MG63 (cell line): ENCODE results near the gene PIGZ. TPM values are rescaled to one million over a fixed set of nuclear protein-coding genes. Genes with fewer than 3 reads are reported as not detected.

ENCODE experiments used
- DNase-seq: peaks from one replicate; pipeline ENCODE4 v3.0.0-alpha.2; 2020
- H3K27me3 ChIP-seq: fragments of 250-450 bp; sonication (Bioruptor Pico); 2 replicates; pipeline ENCODE4 v1.5.1; 2020; ENCODE audit warnings: mild to moderate bottlenecking, moderate library complexity
- H3K36me3 ChIP-seq: fragments of 250-450 bp; sonication (Bioruptor Pico); 2 replicates; pipeline ENCODE4 v1.5.1; 2020; ENCODE audit warnings: mild to moderate bottlenecking, moderate library complexity
- H3K4me3 ChIP-seq: fragments of 250-450 bp; sonication (Bioruptor Pico); 2 replicates; pipeline ENCODE4 v1.5.1; 2020; ENCODE audit warnings: mild to moderate bottlenecking, moderate library complexity
- H3K9me3 ChIP-seq: fragments of 250-450 bp; sonication (Bioruptor Pico); 2 replicates; pipeline ENCODE4 v1.5.1; 2020; ENCODE audit warnings: mild to moderate bottlenecking, moderate library complexity
- total RNA-seq: library from RNA; depleted of rRNA; stranded (reverse); fragments of >200 nt; shearing (Covaris generic); gene quantifications from 2 replicates; pipeline ENCODE4 v1.2.3, GENCODE V29; 2014; ENCODE audit warnings: low replicate concordance

The PIGZ gene
- total RNA-seq, 1 experiment from 2014 or later = 3.0 TPM

GRCh38 chr3:196991581-196992460, 23.2 kb upstream of the PIGZ start:
- Histone ChIP-seq H3K27me3 (no peaks in the 10 kb centered on the region), H3K36me3 (no peaks in the 10 kb centered on the region), H3K9me3 (no peaks in the 10 kb centered on the region), H3K4me3 (no peak overlapping the region)
- DNase-seq = no peak

- Histone ChIP-seq H3K9me3 (no peaks in the 10 kb centered on the region), H3K36me3 (no peaks in the 10 kb centered on the region), H3K4me3 (no peak overlapping the region), H3K27me3 (no peaks in the 10 kb centered on the region)
- DNase-seq = no peak
These were observed 22.0 kb upstream of the PIGZ start for GRCh38 chr3:196990601-196991007.

GRCh38 chr3:196989721-196990262, 21.2 kb upstream of the PIGZ start:
- Histone ChIP-seq H3K4me3 (no peak overlapping the region), H3K9me3 (no peaks in the 10 kb centered on the region), H3K27me3 (no peaks in the 10 kb centered on the region), H3K36me3 (no peaks in the 10 kb centered on the region)
- DNase-seq = no peak

- Histone ChIP-seq H3K9me3 (peaks cover 4% of the 10 kb centered on the region), H3K36me3 (no peaks in the 10 kb centered on the region), H3K27me3 (no peaks in the 10 kb centered on the region), H3K4me3 (no peak overlapping the region)
- no peak for DNase-seq
These were observed 19.8 kb upstream of the PIGZ start for GRCh38 chr3:196988241-196989029.

- DNase-seq = no peak
- no peak overlapping the region for H3K4me3 ChIP-seq
- no peaks in the 10 kb centered on the region for H3K27me3 ChIP-seq
- H3K36me3 ChIP-seq = no peaks in the 10 kb centered on the region
- peaks cover 8% of the 10 kb centered on the region for H3K9me3 ChIP-seq
These were observed 18.4 kb upstream of the PIGZ start for GRCh38 chr3:196987022-196987421.

- no peaks in the 10 kb centered on the region for H3K27me3 ChIP-seq
- peaks cover 8% of the 10 kb centered on the region for H3K9me3 ChIP-seq
- H3K36me3 ChIP-seq = no peaks in the 10 kb centered on the region
- no peak for DNase-seq
- no peak overlapping the region for H3K4me3 ChIP-seq
These were observed 17.6 kb upstream of the PIGZ start for GRCh38 chr3:196985954-196986885.

GRCh38 chr3:196985298-196985697, 16.7 kb upstream of the PIGZ start:
- no peak for DNase-seq
- Histone ChIP-seq H3K9me3 (peaks cover 8% of the 10 kb centered on the region), H3K36me3 (no peaks in the 10 kb centered on the region), H3K27me3 (no peaks in the 10 kb centered on the region), H3K4me3 (no peak overlapping the region)

GRCh38 chr3:196983186-196983585, 14.6 kb upstream of the PIGZ start:
- Histone ChIP-seq H3K27me3 (no peaks in the 10 kb centered on the region), H3K4me3 (no peak overlapping the region), H3K36me3 (no peaks in the 10 kb centered on the region), H3K9me3 (peaks cover 8% of the 10 kb centered on the region)
- no peak for DNase-seq

GRCh38 chr3:196981657-196982056, 13.0 kb upstream of the PIGZ start:
- Histone ChIP-seq H3K27me3 (no peaks in the 10 kb centered on the region), H3K4me3 (no peak overlapping the region), H3K9me3 (peaks cover 8% of the 10 kb centered on the region), H3K36me3 (no peaks in the 10 kb centered on the region)
- no peak for DNase-seq

GRCh38 chr3:196979545-196979944, 10.9 kb upstream of the PIGZ start:
- peaks cover 8% of the 10 kb centered on the region for H3K9me3 ChIP-seq
- no peaks in the 10 kb centered on the region for H3K27me3 ChIP-seq
- H3K36me3 ChIP-seq = no peaks in the 10 kb centered on the region
- H3K4me3 ChIP-seq = no peak overlapping the region
- no peak for DNase-seq

GRCh38 chr3:196976941-196977340, 8.3 kb upstream of the PIGZ start:
- DNase-seq = no peak
- Histone ChIP-seq H3K27me3 (no peaks in the 10 kb centered on the region), H3K36me3 (no peaks in the 10 kb centered on the region), H3K4me3 (no peak overlapping the region), H3K9me3 (no peaks in the 10 kb centered on the region)

GRCh38 chr3:196975349-196975748, 6.7 kb upstream of the PIGZ start:
- H3K9me3 ChIP-seq = no peaks in the 10 kb centered on the region
- no peaks in the 10 kb centered on the region for H3K27me3 ChIP-seq
- DNase-seq = no peak
- H3K36me3 ChIP-seq = peaks cover 2% of the 10 kb centered on the region
- no peak overlapping the region for H3K4me3 ChIP-seq

- Histone ChIP-seq H3K4me3 (no peak overlapping the region), H3K36me3 (peaks cover 2% of the 10 kb centered on the region), H3K27me3 (no peaks in the 10 kb centered on the region), H3K9me3 (no peaks in the 10 kb centered on the region)
- no peak for DNase-seq
These were observed 6.0 kb upstream of the PIGZ start for GRCh38 chr3:196974661-196975060.

GRCh38 chr3:196971094-196971698, 2.6 kb upstream of the PIGZ start:
- Histone ChIP-seq H3K9me3 (no peaks in the 10 kb centered on the region), H3K27me3 (no peaks in the 10 kb centered on the region), H3K4me3 (no peak overlapping the region), H3K36me3 (peaks cover 5% of the 10 kb centered on the region)
- no peak for DNase-seq

- Histone ChIP-seq H3K27me3 (no peaks in the 10 kb centered on the region), H3K36me3 (peaks cover 5% of the 10 kb centered on the region), H3K4me3 (no peak overlapping the region), H3K9me3 (no peaks in the 10 kb centered on the region)
- no peak for DNase-seq
These were observed 2.0 kb upstream of the PIGZ start for GRCh38 chr3:196970547-196971093.
